Cardiac atrium fibroblast (primary cell): ENCODE data around the gene NUP153. TPM values are rescaled to one million over a fixed set of nuclear protein-coding genes. Genes with fewer than 3 reads are reported as not detected.

Experiments
- total RNA-seq: library from RNA; depleted of rRNA; stranded (reverse); fragments of >200 nt; gene quantifications from 2 replicates; pipeline ENCODE4 v1.2.3, GENCODE V29; 2015

NUP153 gene
- total RNA-seq, result 20.2 and 23.5 TPM in 2 replicates

DNA sequence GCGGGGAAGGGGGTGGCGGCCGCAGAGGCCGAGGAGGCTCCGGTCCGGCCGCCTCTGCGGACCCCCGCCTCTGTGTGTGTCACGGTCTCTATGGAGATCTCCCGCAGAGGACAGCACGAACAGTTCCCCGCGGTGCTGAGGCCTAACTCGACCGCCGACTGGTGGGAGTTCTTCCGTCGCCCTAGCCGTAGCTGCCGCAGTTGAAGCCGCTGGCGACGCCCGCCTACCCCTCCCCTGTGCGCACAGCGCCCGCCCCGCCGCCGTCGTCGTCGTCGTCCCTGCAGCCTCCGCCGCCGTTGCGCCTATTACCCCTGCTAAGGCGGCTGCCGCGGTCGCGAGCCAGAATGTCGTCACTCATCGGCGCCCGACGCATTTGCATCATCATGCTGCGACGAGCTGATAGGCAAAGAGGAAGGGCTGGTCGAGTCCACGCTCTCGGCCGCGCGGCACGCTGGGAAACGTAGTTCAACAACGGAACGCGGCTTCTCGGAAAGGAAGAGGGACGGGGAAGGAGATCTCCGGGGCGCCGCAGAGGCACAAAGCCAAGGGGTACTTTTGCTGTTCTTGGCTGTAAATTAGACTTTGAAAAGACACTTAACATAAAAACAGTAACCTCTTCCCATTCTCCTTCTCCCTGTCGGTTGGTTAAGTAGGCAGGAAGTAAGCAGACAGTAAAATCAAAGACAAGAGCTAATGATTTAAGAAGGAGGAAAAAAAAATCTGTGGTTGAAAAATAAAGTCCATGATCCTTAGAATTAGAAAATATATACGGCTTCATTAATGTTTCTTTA lies at the start of gene NUP153:
TSS of gene NUP153 (minus strand) at position 346 of the 791 bp plus-strand sequence. CDS start 538 bp downstream, outside the sequence.

DNA sequence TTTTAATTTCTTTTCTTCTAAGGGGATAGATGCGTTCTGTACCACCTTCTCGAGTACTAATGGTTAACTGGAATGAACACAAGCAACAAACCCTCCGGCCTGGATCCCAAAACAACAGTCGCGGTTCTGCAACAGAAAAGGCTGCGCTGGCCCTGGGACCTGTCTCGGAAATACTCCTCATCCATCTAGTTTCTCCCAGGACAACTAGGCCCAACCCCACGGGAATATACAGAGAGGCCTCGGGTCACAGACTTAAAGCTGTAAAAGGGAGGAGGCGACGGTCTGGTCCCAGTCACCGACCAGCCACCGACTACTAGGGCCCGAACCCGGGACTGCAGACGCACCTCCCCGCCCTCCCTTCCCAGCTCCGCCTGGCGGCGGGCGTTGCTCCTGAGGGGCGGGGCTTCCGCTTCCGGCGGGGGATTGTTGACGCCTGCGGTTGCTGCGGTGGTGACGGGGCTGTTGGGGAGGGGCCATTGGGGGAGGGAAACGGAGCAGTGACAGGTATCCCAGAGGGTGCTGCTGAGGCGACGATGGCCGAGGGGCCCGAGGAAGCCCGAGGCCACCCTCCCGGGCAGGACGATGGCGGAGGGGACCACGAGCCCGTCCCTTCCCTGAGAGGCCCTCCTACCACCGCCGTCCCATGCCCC lies 106.7 kb downstream of the NUP153 start, which contains the start of gene FAM8A1:
TSS of gene FAM8A1 (plus strand) at position 426 of the 650 bp plus-strand sequence. CDS start at position 534, 108 bp downstream.

Other genes starting within 250 kb of the NUP153 start
- gene FAM8A1, start 106.6 kb downstream of the NUP153 start, total RNA-seq, result 18.2 and 26.1 TPM in 2 replicates